Astrocyte of the cerebellum (primary cell): ENCODE results near the gene FLNA.
A peak's percentile ranks its signal among the peaks of the same experiment; 100 is the strongest.

Source experiments
- DNase-seq: peaks from one replicate; pipeline ENCODE4 v3.0.0-alpha.2; 2011; ENCODE audit warnings: low read depth
- H3K4me3 ChIP-seq: 2 replicates; pipeline ENCODE4 v1.5.1; 2011; ENCODE audit warnings: mild to moderate bottlenecking, low read depth, low read length, moderate library complexity
- in situ Hi-C: cut with HindIII; loops from 2 replicates; pipeline ENCODE4 v1.10.0; 2017; ENCODE audit warnings: low sequenced_read_pairs
- TF ChIP-seq, protein P1 (sequence below): IDR thresholded peaks from 2 replicates; pipeline ENCODE4 v1.5.1; 2012; ENCODE audit warnings: low read length, low read depth, moderate library complexity, mild to moderate bottlenecking; ENCODE audit errors: missing control alignments

Gene FLNA

GRCh38 chrX:154367474-154368308 is 6.7 kb downstream of the FLNA start:
- in situ Hi-C loops, result no loop called here
- TF ChIP-seq, protein P1, sequence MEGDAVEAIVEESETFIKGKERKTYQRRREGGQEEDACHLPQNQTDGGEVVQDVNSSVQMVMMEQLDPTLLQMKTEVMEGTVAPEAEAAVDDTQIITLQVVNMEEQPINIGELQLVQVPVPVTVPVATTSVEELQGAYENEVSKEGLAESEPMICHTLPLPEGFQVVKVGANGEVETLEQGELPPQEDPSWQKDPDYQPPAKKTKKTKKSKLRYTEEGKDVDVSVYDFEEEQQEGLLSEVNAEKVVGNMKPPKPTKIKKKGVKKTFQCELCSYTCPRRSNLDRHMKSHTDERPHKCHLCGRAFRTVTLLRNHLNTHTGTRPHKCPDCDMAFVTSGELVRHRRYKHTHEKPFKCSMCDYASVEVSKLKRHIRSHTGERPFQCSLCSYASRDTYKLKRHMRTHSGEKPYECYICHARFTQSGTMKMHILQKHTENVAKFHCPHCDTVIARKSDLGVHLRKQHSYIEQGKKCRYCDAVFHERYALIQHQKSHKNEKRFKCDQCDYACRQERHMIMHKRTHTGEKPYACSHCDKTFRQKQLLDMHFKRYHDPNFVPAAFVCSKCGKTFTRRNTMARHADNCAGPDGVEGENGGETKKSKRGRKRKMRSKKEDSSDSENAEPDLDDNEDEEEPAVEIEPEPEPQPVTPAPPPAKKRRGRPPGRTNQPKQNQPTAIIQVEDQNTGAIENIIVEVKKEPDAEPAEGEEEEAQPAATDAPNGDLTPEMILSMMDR, result no peak

GRCh38 chrX:154366666-154367055 is 7.8 kb downstream of the FLNA start:
- H3K4me3 ChIP-seq, result no peak overlapping the region
- TF ChIP-seq, protein P1, result no peak
- in situ Hi-C loops, result no loop called here
- DNase-seq, result no peak

More at GRCh38 chrX:154367474-154368308, 6.7 kb downstream of the FLNA start:
- DNase-seq, result no peak
- peak overlapping the region; percentile 76 for H3K4me3 ChIP-seq

- in situ Hi-C loops, result no loop called here
- no peak for DNase-seq
- no peak overlapping the region for H3K4me3 ChIP-seq
- TF ChIP-seq, protein P1, result no peak
Measured at GRCh38 chrX:154365997-154366665, 8.3 kb downstream of the FLNA start.

- H3K4me3 ChIP-seq, result no peak overlapping the region
- TF ChIP-seq, protein P1, result no peak
- in situ Hi-C loops, result no loop called here
- DNase-seq, result no peak
Measured at GRCh38 chrX:154365052-154365600, 9.3 kb downstream of the FLNA start.

DNA sequence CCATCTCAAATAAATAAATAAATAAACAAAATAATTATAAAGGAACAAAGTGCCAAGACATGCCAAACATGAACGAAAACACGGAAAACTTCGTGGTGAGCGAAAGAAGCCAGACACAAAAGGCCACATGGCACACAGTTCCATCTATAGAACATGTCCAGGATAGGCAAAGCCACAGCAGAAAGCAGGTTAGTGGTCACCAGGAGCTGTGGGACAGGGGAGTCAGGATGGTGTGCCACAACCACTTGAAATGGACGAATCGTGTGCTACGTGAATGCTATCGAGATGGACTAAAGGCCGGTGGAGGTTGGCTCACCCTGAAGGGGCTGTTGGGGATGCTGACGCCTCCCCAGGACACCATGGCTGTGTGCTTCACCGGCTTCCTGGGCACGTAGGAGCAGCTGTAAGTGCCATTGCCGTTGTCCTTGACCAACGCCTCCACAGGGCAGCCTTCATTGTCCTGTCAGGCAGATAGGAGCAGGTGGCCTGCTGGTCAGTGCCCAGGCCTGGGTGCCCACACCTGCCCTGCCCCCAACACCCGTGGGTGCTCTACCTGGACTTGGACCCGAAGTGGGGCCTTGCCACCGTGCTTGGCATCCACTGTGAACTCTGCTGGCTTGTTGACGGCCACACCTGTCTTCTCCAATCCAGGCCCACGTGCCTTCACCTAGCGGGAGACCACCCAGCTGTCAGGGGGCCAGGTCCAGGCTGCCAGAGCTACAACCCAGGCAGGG is 10.6 kb downstream of the FLNA start:
- DNase-seq, result no peak
- no peak overlapping the region for H3K4me3 ChIP-seq
- TF ChIP-seq, protein P1, result no peak
- in situ Hi-C loops, result no loop called here

DNA sequence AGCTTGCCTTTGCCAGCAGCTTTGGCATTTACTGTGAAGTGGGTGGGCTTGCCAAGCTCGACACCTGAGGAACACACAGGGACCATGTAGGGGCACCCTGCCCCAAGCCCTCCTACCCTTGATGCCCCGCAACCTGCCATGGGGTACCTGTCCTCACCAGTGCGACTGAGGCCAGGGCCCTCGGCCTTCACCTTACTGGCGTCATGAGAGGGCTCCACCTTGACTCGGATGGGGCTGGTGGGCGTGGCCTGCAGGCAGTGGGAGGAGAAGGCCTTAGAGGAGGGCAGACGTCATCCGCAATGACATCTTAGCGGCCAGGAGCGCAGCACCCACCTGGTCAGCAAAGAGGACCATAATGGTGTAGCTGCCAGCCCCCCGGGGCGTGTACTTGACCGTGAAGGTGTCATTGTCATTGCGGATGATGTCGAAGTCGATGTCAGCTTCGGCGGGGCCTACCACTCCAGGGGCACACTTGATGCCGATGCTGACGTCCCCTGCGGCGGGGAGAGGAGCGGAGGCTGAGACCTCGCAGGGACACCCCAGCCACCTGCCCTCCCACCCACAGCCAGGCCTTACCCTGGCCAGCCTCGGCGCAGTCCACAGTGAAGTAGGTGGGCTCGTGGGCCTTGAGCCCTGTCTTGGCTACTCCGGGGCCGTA is 12.2 kb downstream of the FLNA start:
- TF ChIP-seq, protein P1, result no peak
- in situ Hi-C loops, result no loop called here
- H3K4me3 ChIP-seq, result no peak overlapping the region
- DNase-seq, result no peak
